Measurements from ENCODE around the gene SEC23IP. TPM values are rescaled to one million over a fixed set of nuclear protein-coding genes. Genes with fewer than 3 reads are reported as not detected.

SEC23IP gene
- total RNA-seq, 4 donors from 2014 or later: 20.5 to 51.7 (median 31.8) TPM

- H3K4me1 ChIP-seq: no peaks in the 10 kb centered on the region
- H3K9me3 ChIP-seq: no peaks in the 10 kb centered on the region
- no peak for DNase-seq
- no peak overlapping the region for H3K4me3 ChIP-seq
- H3K27ac ChIP-seq: no peak overlapping the region
- in situ Hi-C loops (cut with MboI; ENCODE audit: low pct_ligation_motif_present in 1 of 4, low pct_unique_long_range_greater_than_20kb in 1 of 4, low sequenced_read_pairs in 3 of 4) (loop anchor here in 3 of 4 donors (10.0 to 25.0 kb wide), 4 partner anchors 90 to 167 kb away; no protein-coding TSS in a partner anchor), intact Hi-C loops (cut with DNase I; ENCODE audit: low total_unique reads) (loop anchor here (10.0 kb wide), 1 partner anchor 107 kb away; no protein-coding TSS in a partner anchor)
- H3K27me3 ChIP-seq: no peaks in the 10 kb centered on the region
- 91 to 97% methylated on average over 5 to 6 of the region's 6 CpGs for WGBS, 2 donors (ENCODE audit: low coverage in 1 of 2)
- TF ChIP-seq POLR2A (IDR thresholded peaks at IDR 0.05): no peak
- TF ChIP-seq CTCF (IDR thresholded peaks at IDR 0.05): no peak
- TF ChIP-seq POLR2AphosphoS5 (IDR thresholded peaks at IDR 0.05): no peak
- TF ChIP-seq EP300 (IDR thresholded peaks at IDR 0.05; ENCODE audit: low read depth): no peak
- H3K36me3 ChIP-seq: peaks cover 0 to 70% (median 25%) of the 10 kb centered on the region in 4 donors
Measured at GRCh38 chr10:119852277-119852676, 40.3 kb upstream of the SEC23IP start.

GRCh38 chr10:119852822-119853221 is 39.7 kb upstream of the SEC23IP start:
- H3K27me3 ChIP-seq: no peaks in the 10 kb centered on the region
- no peak for DNase-seq
- intact Hi-C loops (cut with DNase I; ENCODE audit: low total_unique reads): loop anchor here (10.0 kb wide), 1 partner anchor 108 kb away; no protein-coding TSS in a partner anchor
- H3K27ac ChIP-seq: no peak overlapping the region
- H3K36me3 ChIP-seq: peaks cover 0 to 70% (median 22%) of the 10 kb centered on the region in 4 donors
- no peaks in the 10 kb centered on the region for H3K9me3 ChIP-seq
- H3K4me1 ChIP-seq: no peaks in the 10 kb centered on the region
- H3K4me3 ChIP-seq: no peak overlapping the region
- in situ Hi-C loops (cut with MboI; ENCODE audit: low pct_ligation_motif_present in 1 of 4, low pct_unique_long_range_greater_than_20kb in 1 of 4, low sequenced_read_pairs in 3 of 4): loop anchor here in 3 of 4 donors (10.0 to 25.0 kb wide), 4 partner anchors 91 to 168 kb away; no protein-coding TSS in a partner anchor
- 70 to 79% methylated on average over 5 to 6 of the region's 6 CpGs for WGBS, 2 donors (ENCODE audit: low coverage in 1 of 2)
- no peak for TF ChIP-seq POLR2A (IDR thresholded peaks at IDR 0.05)
- no peak for TF ChIP-seq POLR2AphosphoS5 (IDR thresholded peaks at IDR 0.05)
- no peak for TF ChIP-seq CTCF (IDR thresholded peaks at IDR 0.05)
- no peak for TF ChIP-seq EP300 (IDR thresholded peaks at IDR 0.05; ENCODE audit: low read depth)

- H3K4me3 ChIP-seq: no peak overlapping the region
- H3K27ac ChIP-seq: no peak overlapping the region
- 83% methylated on average over 1 of the region's 1 CpG; no CpG with 5 or more reads in 1 of the 2 donors for WGBS, 2 donors (ENCODE audit: low coverage in 1 of 2)
- TF ChIP-seq EP300 (IDR thresholded peaks at IDR 0.05; ENCODE audit: low read depth): no peak
- TF ChIP-seq POLR2AphosphoS5 (IDR thresholded peaks at IDR 0.05): no peak
- TF ChIP-seq CTCF (IDR thresholded peaks at IDR 0.05): no peak
- TF ChIP-seq POLR2A (IDR thresholded peaks at IDR 0.05): no peak
- H3K4me1 ChIP-seq: no peaks in the 10 kb centered on the region
- DNase-seq: no peak
- intact Hi-C loops (cut with DNase I; ENCODE audit: low total_unique reads) (loop anchor here (10.0 kb wide), 1 partner anchor 109 kb away; no protein-coding TSS in a partner anchor), in situ Hi-C loops (cut with MboI; ENCODE audit: low pct_ligation_motif_present in 1 of 4, low pct_unique_long_range_greater_than_20kb in 1 of 4, low sequenced_read_pairs in 3 of 4) (loop anchor here in 3 of 4 donors (10.0 to 25.0 kb wide), 4 partner anchors 91 to 169 kb away; no protein-coding TSS in a partner anchor)
- peaks cover 0 to 70% (median 19%) of the 10 kb centered on the region in 4 donors for H3K36me3 ChIP-seq
- H3K27me3 ChIP-seq: no peaks in the 10 kb centered on the region
- H3K9me3 ChIP-seq: no peaks in the 10 kb centered on the region
Measured at GRCh38 chr10:119853574-119853973, 39.0 kb upstream of the SEC23IP start.

GRCh38 chr10:119858063-119858462 is 34.5 kb upstream of the SEC23IP start:
- WGBS, 2 donors (ENCODE audit: low coverage in 1 of 2): 40 to 69% methylated on average over 1 of the region's 1 CpG
- intact Hi-C loops (cut with DNase I; ENCODE audit: low total_unique reads): loop anchor here (10.0 kb wide), 1 partner anchor 113 kb away; no protein-coding TSS in a partner anchor
- DNase-seq: no peak
- Histone ChIP-seq H3K4me3 (no peak overlapping the region), H3K27ac (no peak overlapping the region), H3K27me3 (no peaks in the 10 kb centered on the region), H3K4me1 (peaks cover 0 to 24% (median 4%) of the 10 kb centered on the region in 4 donors), H3K9me3 (no peaks in the 10 kb centered on the region), H3K36me3 (peaks cover 0 to 44% (median 8%) of the 10 kb centered on the region in 4 donors)
- in situ Hi-C loops (cut with MboI; ENCODE audit: low pct_ligation_motif_present in 1 of 4, low pct_unique_long_range_greater_than_20kb in 1 of 4, low sequenced_read_pairs in 3 of 4): loop anchor here in 3 of 4 donors (10.0 to 25.0 kb wide), 4 partner anchors 96 to 173 kb away; no protein-coding TSS in a partner anchor
- TF ChIP-seq CTCF (IDR thresholded peaks at IDR 0.05) (no peak), POLR2A (IDR thresholded peaks at IDR 0.05) (no peak), POLR2AphosphoS5 (IDR thresholded peaks at IDR 0.05) (no peak), EP300 (IDR thresholded peaks at IDR 0.05; ENCODE audit: low read depth) (no peak)

All from transverse colon (tissue), 4 donors.